ENCODE measurements around the gene USP31.
"Not testable (repeated sequence)": the region's sequence is repeated elsewhere in the genome, so short reads cannot be mapped to it uniquely, and the experiment has no call there.

The USP31 gene

GRCh38 chr16:23146877-23147601 is 2.2 kb downstream of the USP31 start:
- H3K9ac ChIP-seq (ENCODE audit: low read depth in 1 of 2, low read length in 2 of 2) = no peak overlapping the region
- H3K27me3 ChIP-seq (ENCODE audit: control insufficient read depth in 1 of 2, insufficient read depth in 2 of 2, low read length in 2 of 2) = no peaks in the 10 kb centered on the region
- no peaks in the 10 kb centered on the region for H3K9me3 ChIP-seq (ENCODE audit: control insufficient read depth in 1 of 2, low read length in 2 of 2)
- H3K36me3 ChIP-seq (ENCODE audit: control insufficient read depth in 1 of 2, insufficient read depth in 2 of 2, low read length in 2 of 2) = no peaks in the 10 kb centered on the region
- no peak overlapping the region for H3K27ac ChIP-seq (ENCODE audit: low read depth, low read length)
- H3K4me3 ChIP-seq (ENCODE audit: low read depth in 1 of 2, low read length in 2 of 2) = no peak overlapping the region
- peaks cover 17 to 21% of the 10 kb centered on the region in 2 donors for H3K4me1 ChIP-seq (ENCODE audit: control insufficient read depth in 1 of 2, insufficient read depth in 2 of 2, low read length in 2 of 2)

GRCh38 chr16:23145608-23146007 is 3.6 kb downstream of the USP31 start:
- no peak overlapping the region for H3K4me3 ChIP-seq (ENCODE audit: low read depth in 1 of 2, low read length in 2 of 2)
- no peaks in the 10 kb centered on the region for H3K9me3 ChIP-seq (ENCODE audit: control insufficient read depth in 1 of 2, low read length in 2 of 2)
- peaks cover 26 to 34% of the 10 kb centered on the region in 2 donors for H3K4me1 ChIP-seq (ENCODE audit: control insufficient read depth in 1 of 2, insufficient read depth in 2 of 2, low read length in 2 of 2)
- no peak overlapping the region for H3K9ac ChIP-seq (ENCODE audit: low read depth in 1 of 2, low read length in 2 of 2)
- H3K27ac ChIP-seq (ENCODE audit: low read depth, low read length) = no peak overlapping the region
- no peaks in the 10 kb centered on the region for H3K27me3 ChIP-seq (ENCODE audit: control insufficient read depth in 1 of 2, insufficient read depth in 2 of 2, low read length in 2 of 2)
- H3K36me3 ChIP-seq (ENCODE audit: control insufficient read depth in 1 of 2, insufficient read depth in 2 of 2, low read length in 2 of 2) = no peaks in the 10 kb centered on the region

GRCh38 chr16:23145186-23145585 is 4.1 kb downstream of the USP31 start:
- H3K27ac ChIP-seq (ENCODE audit: low read depth, low read length) = no peak overlapping the region
- no peak overlapping the region for H3K9ac ChIP-seq (ENCODE audit: low read depth in 1 of 2, low read length in 2 of 2)
- H3K27me3 ChIP-seq (ENCODE audit: control insufficient read depth in 1 of 2, insufficient read depth in 2 of 2, low read length in 2 of 2) = no peaks in the 10 kb centered on the region
- H3K36me3 ChIP-seq (ENCODE audit: control insufficient read depth in 1 of 2, insufficient read depth in 2 of 2, low read length in 2 of 2) = no peaks in the 10 kb centered on the region
- peaks cover 26 to 36% of the 10 kb centered on the region in 2 donors for H3K4me1 ChIP-seq (ENCODE audit: control insufficient read depth in 1 of 2, insufficient read depth in 2 of 2, low read length in 2 of 2)
- no peak overlapping the region for H3K4me3 ChIP-seq (ENCODE audit: low read depth in 1 of 2, low read length in 2 of 2)
- no peaks in the 10 kb centered on the region for H3K9me3 ChIP-seq (ENCODE audit: control insufficient read depth in 1 of 2, low read length in 2 of 2)

GRCh38 chr16:23144393-23144792 is 4.9 kb downstream of the USP31 start:
- peaks cover 22 to 29% of the 10 kb centered on the region in 2 donors for H3K4me1 ChIP-seq (ENCODE audit: control insufficient read depth in 1 of 2, insufficient read depth in 2 of 2, low read length in 2 of 2)
- H3K9me3 ChIP-seq (ENCODE audit: control insufficient read depth in 1 of 2, low read length in 2 of 2); H3K9ac ChIP-seq (ENCODE audit: low read depth in 1 of 2, low read length in 2 of 2); H3K27me3 ChIP-seq (ENCODE audit: control insufficient read depth in 1 of 2, insufficient read depth in 2 of 2, low read length in 2 of 2); H3K36me3 ChIP-seq (ENCODE audit: control insufficient read depth in 1 of 2, insufficient read depth in 2 of 2, low read length in 2 of 2); H3K27ac ChIP-seq (ENCODE audit: low read depth, low read length); H3K4me3 ChIP-seq (ENCODE audit: low read depth in 1 of 2, low read length in 2 of 2): not testable (repeated sequence)

- Histone ChIP-seq H3K9ac (ENCODE audit: low read depth in 1 of 2, low read length in 2 of 2) (no peak overlapping the region), H3K27ac (ENCODE audit: low read depth, low read length) (no peak overlapping the region), H3K9me3 (ENCODE audit: control insufficient read depth in 1 of 2, low read length in 2 of 2) (no peaks in the 10 kb centered on the region), H3K4me3 (ENCODE audit: low read depth in 1 of 2, low read length in 2 of 2) (no peak overlapping the region), H3K4me1 (ENCODE audit: control insufficient read depth in 1 of 2, insufficient read depth in 2 of 2, low read length in 2 of 2) (peaks cover 21 to 28% of the 10 kb centered on the region in 2 donors), H3K27me3 (ENCODE audit: control insufficient read depth in 1 of 2, insufficient read depth in 2 of 2, low read length in 2 of 2) (no peaks in the 10 kb centered on the region), H3K36me3 (ENCODE audit: control insufficient read depth in 1 of 2, insufficient read depth in 2 of 2, low read length in 2 of 2) (no peaks in the 10 kb centered on the region)
These were observed 5.9 kb downstream of the USP31 start for GRCh38 chr16:23143391-23143790.

GRCh38 chr16:23141959-23142740 is 7.1 kb downstream of the USP31 start:
- no peak overlapping the region for H3K4me3 ChIP-seq (ENCODE audit: low read depth in 1 of 2, low read length in 2 of 2)
- no peak overlapping the region for H3K9ac ChIP-seq (ENCODE audit: low read depth in 1 of 2, low read length in 2 of 2)
- no peak overlapping the region for H3K27ac ChIP-seq (ENCODE audit: low read depth, low read length)
- H3K27me3 ChIP-seq (ENCODE audit: control insufficient read depth in 1 of 2, insufficient read depth in 2 of 2, low read length in 2 of 2) = no peaks in the 10 kb centered on the region
- peaks cover 0 to 1% of the 10 kb centered on the region in 2 donors for H3K9me3 ChIP-seq (ENCODE audit: control insufficient read depth in 1 of 2, low read length in 2 of 2)
- peaks cover 15 to 22% of the 10 kb centered on the region in 2 donors for H3K4me1 ChIP-seq (ENCODE audit: control insufficient read depth in 1 of 2, insufficient read depth in 2 of 2, low read length in 2 of 2)
- H3K36me3 ChIP-seq (ENCODE audit: control insufficient read depth in 1 of 2, insufficient read depth in 2 of 2, low read length in 2 of 2) = no peaks in the 10 kb centered on the region

- H3K27ac ChIP-seq (ENCODE audit: low read depth, low read length) = no peak overlapping the region
- no peak overlapping the region for H3K9ac ChIP-seq (ENCODE audit: low read depth in 1 of 2, low read length in 2 of 2)
- H3K27me3 ChIP-seq (ENCODE audit: control insufficient read depth in 1 of 2, insufficient read depth in 2 of 2, low read length in 2 of 2) = no peaks in the 10 kb centered on the region
- peaks cover 15 to 22% of the 10 kb centered on the region in 2 donors for H3K4me1 ChIP-seq (ENCODE audit: control insufficient read depth in 1 of 2, insufficient read depth in 2 of 2, low read length in 2 of 2)
- H3K9me3 ChIP-seq (ENCODE audit: control insufficient read depth in 1 of 2, low read length in 2 of 2) = peaks cover 0 to 6% of the 10 kb centered on the region in 2 donors
- no peak overlapping the region for H3K4me3 ChIP-seq (ENCODE audit: low read depth in 1 of 2, low read length in 2 of 2)
- no peaks in the 10 kb centered on the region for H3K36me3 ChIP-seq (ENCODE audit: control insufficient read depth in 1 of 2, insufficient read depth in 2 of 2, low read length in 2 of 2)
These were observed 7.8 kb downstream of the USP31 start for GRCh38 chr16:23141500-23141899.

- Histone ChIP-seq H3K27ac (ENCODE audit: low read depth, low read length) (no peak overlapping the region), H3K36me3 (ENCODE audit: control insufficient read depth in 1 of 2, insufficient read depth in 2 of 2, low read length in 2 of 2) (no peaks in the 10 kb centered on the region), H3K9me3 (ENCODE audit: control insufficient read depth in 1 of 2, low read length in 2 of 2) (peaks cover 0 to 6% of the 10 kb centered on the region in 2 donors), H3K9ac (ENCODE audit: low read depth in 1 of 2, low read length in 2 of 2) (no peak overlapping the region), H3K4me1 (ENCODE audit: control insufficient read depth in 1 of 2, insufficient read depth in 2 of 2, low read length in 2 of 2) (peaks cover 15 to 22% of the 10 kb centered on the region in 2 donors), H3K4me3 (ENCODE audit: low read depth in 1 of 2, low read length in 2 of 2) (no peak overlapping the region), H3K27me3 (ENCODE audit: control insufficient read depth in 1 of 2, insufficient read depth in 2 of 2, low read length in 2 of 2) (no peaks in the 10 kb centered on the region)
These were observed 8.2 kb downstream of the USP31 start for GRCh38 chr16:23141033-23141432.

GRCh38 chr16:23140107-23140506 is 9.1 kb downstream of the USP31 start:
- H3K27ac ChIP-seq (ENCODE audit: low read depth, low read length) = no peak overlapping the region
- no peak overlapping the region for H3K9ac ChIP-seq (ENCODE audit: low read depth in 1 of 2, low read length in 2 of 2)

GRCh38 chr16:23137818-23138217 is 11.4 kb downstream of the USP31 start:
- H3K27me3 ChIP-seq (ENCODE audit: control insufficient read depth in 1 of 2, insufficient read depth in 2 of 2, low read length in 2 of 2) = no peaks in the 10 kb centered on the region
- H3K9ac ChIP-seq (ENCODE audit: low read depth in 1 of 2, low read length in 2 of 2) = no peak overlapping the region
- peaks cover 0 to 6% of the 10 kb centered on the region in 2 donors for H3K9me3 ChIP-seq (ENCODE audit: control insufficient read depth in 1 of 2, low read length in 2 of 2)
- no peak overlapping the region for H3K4me3 ChIP-seq (ENCODE audit: low read depth in 1 of 2, low read length in 2 of 2)
- H3K4me1 ChIP-seq (ENCODE audit: control insufficient read depth in 1 of 2, insufficient read depth in 2 of 2, low read length in 2 of 2) = peaks cover 15 to 31% of the 10 kb centered on the region in 2 donors
- H3K36me3 ChIP-seq (ENCODE audit: control insufficient read depth in 1 of 2, insufficient read depth in 2 of 2, low read length in 2 of 2) = no peaks in the 10 kb centered on the region
- no peak overlapping the region for H3K27ac ChIP-seq (ENCODE audit: low read depth, low read length)

More at GRCh38 chr16:23140107-23140506, 9.1 kb downstream of the USP31 start:
- Histone ChIP-seq H3K27me3 (ENCODE audit: control insufficient read depth in 1 of 2, insufficient read depth in 2 of 2, low read length in 2 of 2) (no peaks in the 10 kb centered on the region), H3K4me3 (ENCODE audit: low read depth in 1 of 2, low read length in 2 of 2) (no peak overlapping the region), H3K36me3 (ENCODE audit: control insufficient read depth in 1 of 2, insufficient read depth in 2 of 2, low read length in 2 of 2) (no peaks in the 10 kb centered on the region), H3K4me1 (ENCODE audit: control insufficient read depth in 1 of 2, insufficient read depth in 2 of 2, low read length in 2 of 2) (peaks cover 15 to 22% of the 10 kb centered on the region in 2 donors), H3K9me3 (ENCODE audit: control insufficient read depth in 1 of 2, low read length in 2 of 2) (peaks cover 0 to 6% of the 10 kb centered on the region in 2 donors)

All from duodenal mucosa (tissue), 2 donors.